Measurements from ENCODE around the gene UNC13A. TPM values are rescaled to one million over a fixed set of nuclear protein-coding genes. Genes with fewer than 3 reads are reported as not detected.
A peak's percentile ranks its signal among the peaks of the same experiment; 100 is the strongest.

The UNC13A gene
- total RNA-seq, 1 donor from 2014 or later = 0.41 TPM

DNA sequence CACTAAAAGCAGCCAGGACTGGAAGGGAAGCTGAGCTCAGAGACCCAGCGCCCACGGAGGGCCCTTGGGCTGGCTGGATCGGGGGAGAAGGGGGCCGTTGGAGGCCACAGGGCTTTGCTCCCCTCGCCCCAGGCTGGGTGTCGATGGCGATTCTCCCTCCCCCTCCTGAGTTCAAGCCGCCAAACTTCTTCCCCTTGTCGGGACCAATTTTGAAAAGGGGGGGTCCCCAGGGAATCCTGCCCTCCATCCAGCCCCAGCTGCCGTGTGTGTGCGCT is 71.5 kb downstream of the UNC13A start:
- TF ChIP-seq, protein P1, sequence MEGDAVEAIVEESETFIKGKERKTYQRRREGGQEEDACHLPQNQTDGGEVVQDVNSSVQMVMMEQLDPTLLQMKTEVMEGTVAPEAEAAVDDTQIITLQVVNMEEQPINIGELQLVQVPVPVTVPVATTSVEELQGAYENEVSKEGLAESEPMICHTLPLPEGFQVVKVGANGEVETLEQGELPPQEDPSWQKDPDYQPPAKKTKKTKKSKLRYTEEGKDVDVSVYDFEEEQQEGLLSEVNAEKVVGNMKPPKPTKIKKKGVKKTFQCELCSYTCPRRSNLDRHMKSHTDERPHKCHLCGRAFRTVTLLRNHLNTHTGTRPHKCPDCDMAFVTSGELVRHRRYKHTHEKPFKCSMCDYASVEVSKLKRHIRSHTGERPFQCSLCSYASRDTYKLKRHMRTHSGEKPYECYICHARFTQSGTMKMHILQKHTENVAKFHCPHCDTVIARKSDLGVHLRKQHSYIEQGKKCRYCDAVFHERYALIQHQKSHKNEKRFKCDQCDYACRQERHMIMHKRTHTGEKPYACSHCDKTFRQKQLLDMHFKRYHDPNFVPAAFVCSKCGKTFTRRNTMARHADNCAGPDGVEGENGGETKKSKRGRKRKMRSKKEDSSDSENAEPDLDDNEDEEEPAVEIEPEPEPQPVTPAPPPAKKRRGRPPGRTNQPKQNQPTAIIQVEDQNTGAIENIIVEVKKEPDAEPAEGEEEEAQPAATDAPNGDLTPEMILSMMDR (IDR thresholded peaks at IDR 0.05) = no peak

DNA sequence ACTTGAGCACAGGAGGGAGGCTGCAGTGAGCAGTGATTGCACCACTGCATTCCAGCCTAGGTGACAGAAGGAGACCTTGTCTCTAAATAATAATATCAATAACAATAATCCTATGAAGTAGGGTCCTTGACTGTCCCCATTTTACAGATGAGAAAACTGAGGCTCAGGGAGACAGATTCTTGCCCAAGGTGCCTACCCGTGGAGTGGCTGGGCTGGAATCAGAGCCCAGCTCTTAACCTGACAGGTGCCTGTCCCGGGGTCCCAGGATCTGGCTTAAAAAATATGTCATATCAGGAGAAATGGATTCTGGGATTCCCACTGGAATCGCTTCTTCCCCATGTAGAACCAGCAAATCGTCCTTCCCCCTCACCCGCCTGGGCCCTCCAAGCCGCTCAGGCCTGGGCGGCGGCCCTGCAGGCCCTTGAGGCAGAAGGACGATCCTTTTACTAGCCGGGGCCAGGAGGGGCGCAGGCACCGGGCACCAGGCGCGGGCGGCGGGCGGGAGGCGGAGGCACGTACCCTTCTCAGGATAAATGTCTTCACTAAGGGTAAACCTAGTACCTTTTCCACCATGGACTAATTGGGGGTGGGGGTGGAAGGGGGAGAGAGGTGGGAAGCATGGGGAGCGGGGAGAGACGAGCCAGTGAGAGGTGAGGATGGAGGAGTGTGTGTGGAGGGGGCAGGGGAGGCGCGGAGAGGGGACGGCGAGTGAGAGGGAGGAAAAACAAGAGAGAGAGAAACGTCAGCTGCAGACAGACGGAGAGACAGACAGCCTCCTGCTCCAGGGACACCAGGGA is 72.1 kb downstream of the UNC13A start:
- TF ChIP-seq, protein P1 (IDR thresholded peaks at IDR 0.05) = no peak
- no peak overlapping the region for H3K4me3 ChIP-seq
- DNase-seq (no peak), ATAC-seq (peak; percentile 5)
- H3K4me1 ChIP-seq = no peaks in the 10 kb centered on the region
- no peaks in the 10 kb centered on the region for H3K36me3 ChIP-seq
- no peaks in the 10 kb centered on the region for H3K9me3 ChIP-seq
- H3K27ac ChIP-seq = no peak overlapping the region
- intact Hi-C loops (cut with DNase I) = no loop called here
- H3K27me3 ChIP-seq = peaks cover 13% of the 10 kb centered on the region

More for the DNA sequence above, 71.5 kb downstream of the UNC13A start:
- no peak overlapping the region for H3K4me3 ChIP-seq
- no peak for DNase-seq
- H3K36me3 ChIP-seq = no peaks in the 10 kb centered on the region
- peaks cover 13% of the 10 kb centered on the region for H3K27me3 ChIP-seq
- H3K27ac ChIP-seq = no peak overlapping the region
- no peaks in the 10 kb centered on the region for H3K9me3 ChIP-seq
- no peak for ATAC-seq
- no peaks in the 10 kb centered on the region for H3K4me1 ChIP-seq
- intact Hi-C loops (cut with DNase I) = no loop called here

DNA sequence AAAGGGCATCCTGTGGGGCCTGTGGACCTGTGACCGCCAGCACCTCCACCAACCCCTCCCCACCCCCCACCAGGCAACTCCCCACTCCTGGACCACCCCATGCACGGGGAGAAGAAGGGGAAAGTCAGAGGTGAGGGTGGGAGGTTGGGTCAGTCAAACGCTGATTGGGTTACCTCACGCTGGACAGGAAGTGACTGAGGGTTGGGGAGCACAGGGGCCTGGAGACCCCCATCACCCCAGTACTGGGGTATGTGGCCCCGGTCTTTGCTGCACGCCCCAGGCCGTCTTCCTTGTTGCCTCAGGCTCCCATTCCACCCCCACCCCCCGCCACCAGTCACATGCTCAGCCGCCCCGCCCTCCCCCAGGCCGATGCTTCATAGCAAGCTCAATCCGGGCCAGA is 73.7 kb downstream of the UNC13A start:
- DNase-seq (no peak), ATAC-seq (no peak)
- H3K27me3 ChIP-seq = peaks cover 13% of the 10 kb centered on the region
- H3K9me3 ChIP-seq = no peaks in the 10 kb centered on the region
- TF ChIP-seq, protein P1 (IDR thresholded peaks at IDR 0.05) = no peak
- no peaks in the 10 kb centered on the region for H3K36me3 ChIP-seq
- H3K4me1 ChIP-seq = no peaks in the 10 kb centered on the region
- H3K27ac ChIP-seq = no peak overlapping the region
- intact Hi-C loops (cut with DNase I) = no loop called here
- no peak overlapping the region for H3K4me3 ChIP-seq

DNA sequence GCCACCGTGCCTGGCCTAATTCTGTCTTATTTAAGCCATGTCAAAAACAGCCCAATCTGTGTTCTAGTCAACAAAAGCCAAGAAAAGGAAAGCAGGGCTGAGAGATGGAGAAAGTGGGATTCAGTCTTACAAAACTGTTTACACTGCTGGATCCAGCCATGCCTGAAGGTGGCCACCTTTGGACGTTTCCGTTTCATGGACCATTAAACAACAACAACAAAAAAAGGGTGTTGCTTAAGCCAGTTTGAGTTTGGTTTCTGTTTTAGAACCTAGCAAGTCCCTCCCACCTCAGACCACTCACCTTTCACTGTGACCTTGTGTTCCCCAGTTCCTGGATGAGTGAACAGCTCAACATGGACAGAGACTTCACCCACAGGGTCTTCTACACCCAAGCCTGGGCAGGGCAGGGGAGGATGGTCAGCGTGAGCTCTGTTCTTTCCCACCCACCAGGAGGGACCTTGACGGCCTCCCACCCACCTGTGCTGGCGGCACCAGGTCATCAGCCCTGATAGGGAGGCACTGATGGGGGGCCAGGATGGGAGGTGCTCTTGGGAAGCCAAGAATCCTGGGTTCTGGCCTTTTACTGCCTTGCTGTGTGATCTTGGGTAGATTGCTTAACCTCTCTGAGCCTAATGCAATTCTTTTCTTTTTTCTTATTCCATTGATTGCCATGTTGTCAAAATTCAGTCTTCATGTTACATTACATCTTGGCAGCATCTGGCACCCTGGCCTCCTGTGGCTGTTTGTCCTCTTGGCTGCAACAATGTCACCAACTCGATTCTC is 76.5 kb downstream of the UNC13A start:
- no peaks in the 10 kb centered on the region for H3K9me3 ChIP-seq
- no peak overlapping the region for H3K4me3 ChIP-seq
- ATAC-seq = no peak
- no peak overlapping the region for H3K27ac ChIP-seq
- no peak for DNase-seq
- TF ChIP-seq, protein P1 (IDR thresholded peaks at IDR 0.05) = no peak
- H3K27me3 ChIP-seq = peaks cover 13% of the 10 kb centered on the region
- peaks cover 2% of the 10 kb centered on the region for H3K4me1 ChIP-seq
- H3K36me3 ChIP-seq = no peaks in the 10 kb centered on the region
- intact Hi-C loops (cut with DNase I) = no loop called here

DNA sequence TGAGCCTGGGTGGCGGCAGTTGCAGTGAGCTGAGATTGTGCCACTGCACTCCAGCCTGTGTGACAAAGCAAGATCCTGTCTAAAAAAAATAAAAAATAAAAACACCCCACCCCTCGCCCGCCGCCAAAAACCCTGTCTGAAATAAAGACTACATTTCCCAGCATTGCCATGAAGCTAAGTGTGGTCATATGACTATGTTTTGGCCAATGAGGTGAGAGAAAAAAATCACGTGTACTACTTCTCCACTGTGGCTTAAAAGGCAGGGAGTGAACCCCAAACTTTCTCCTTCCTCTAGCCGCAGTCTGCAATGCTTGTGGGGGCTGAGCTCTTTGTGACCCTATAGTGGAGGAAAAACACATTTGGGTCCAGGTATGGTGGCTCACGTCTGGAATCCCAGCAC is 77.8 kb downstream of the UNC13A start:
- intact Hi-C loops (cut with DNase I) = no loop called here
- H3K27me3 ChIP-seq = peaks cover 7% of the 10 kb centered on the region
- H3K36me3 ChIP-seq = no peaks in the 10 kb centered on the region
- no peaks in the 10 kb centered on the region for H3K9me3 ChIP-seq
- no peak overlapping the region for H3K4me3 ChIP-seq
- peaks cover 12% of the 10 kb centered on the region for H3K4me1 ChIP-seq
- ATAC-seq (no peak), DNase-seq (no peak)
- TF ChIP-seq, protein P1 (IDR thresholded peaks at IDR 0.05) = no peak
- no peak overlapping the region for H3K27ac ChIP-seq

All from upper lobe of right lung (tissue), 1 donor.